GM21786 (cell line): Measurements from ENCODE around the gene LYAR.
A peak's percentile ranks its signal among the peaks of the same experiment; 100 is the strongest.

ENCODE experiments used
- ATAC-seq: cut with Tn5 transposase; IDR thresholded peaks from one replicate; pipeline ENCODE4 v1.9.1; 2021; ENCODE audit not compliant: unreplicated experiment

LYAR gene

DNA sequence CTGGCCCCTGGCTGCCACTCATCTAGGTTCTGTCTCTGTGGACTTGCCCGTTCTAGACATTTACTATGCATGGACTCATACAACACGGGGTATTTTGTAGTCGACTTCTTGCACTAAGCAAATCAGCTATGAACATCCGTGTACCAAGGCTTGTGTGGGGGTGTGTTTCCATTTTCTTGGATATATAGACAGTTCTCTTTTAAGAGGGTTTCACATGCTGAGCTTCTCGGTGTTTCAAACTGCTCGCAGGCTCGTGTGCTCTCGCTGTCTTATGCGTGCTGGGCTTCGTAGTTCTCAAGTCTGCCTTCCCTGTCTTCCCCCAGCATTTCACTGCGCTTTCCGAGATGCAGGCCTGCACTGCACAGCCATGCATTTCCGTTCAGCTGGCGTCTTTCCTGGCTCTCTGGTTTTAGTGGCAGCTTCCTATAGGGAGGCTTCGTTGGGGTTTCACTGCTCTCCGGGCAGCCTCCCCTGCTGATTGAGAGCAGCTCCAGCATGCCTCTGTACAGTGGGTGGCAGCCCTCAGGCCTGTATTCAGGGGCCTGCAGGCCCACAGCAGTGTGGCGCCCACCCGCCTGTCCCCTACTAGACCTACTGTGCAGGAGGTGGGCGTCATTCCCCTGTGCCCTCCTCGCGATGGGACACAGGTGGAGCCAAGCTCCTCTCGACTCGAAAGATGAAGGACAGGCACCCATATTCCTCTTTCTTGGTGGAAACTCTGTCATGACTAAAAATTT, 27.7 kb upstream of the LYAR start:
- no peak for ATAC-seq

- no peak for ATAC-seq
These were observed 26.2 kb upstream of the LYAR start for GRCh38 chr4:4316150-4316495.

- ATAC-seq, result no peak
These were observed 25.7 kb upstream of the LYAR start for GRCh38 chr4:4315461-4316149.

GRCh38 chr4:4311193-4311592, 21.2 kb upstream of the LYAR start:
- ATAC-seq, result no peak

DNA sequence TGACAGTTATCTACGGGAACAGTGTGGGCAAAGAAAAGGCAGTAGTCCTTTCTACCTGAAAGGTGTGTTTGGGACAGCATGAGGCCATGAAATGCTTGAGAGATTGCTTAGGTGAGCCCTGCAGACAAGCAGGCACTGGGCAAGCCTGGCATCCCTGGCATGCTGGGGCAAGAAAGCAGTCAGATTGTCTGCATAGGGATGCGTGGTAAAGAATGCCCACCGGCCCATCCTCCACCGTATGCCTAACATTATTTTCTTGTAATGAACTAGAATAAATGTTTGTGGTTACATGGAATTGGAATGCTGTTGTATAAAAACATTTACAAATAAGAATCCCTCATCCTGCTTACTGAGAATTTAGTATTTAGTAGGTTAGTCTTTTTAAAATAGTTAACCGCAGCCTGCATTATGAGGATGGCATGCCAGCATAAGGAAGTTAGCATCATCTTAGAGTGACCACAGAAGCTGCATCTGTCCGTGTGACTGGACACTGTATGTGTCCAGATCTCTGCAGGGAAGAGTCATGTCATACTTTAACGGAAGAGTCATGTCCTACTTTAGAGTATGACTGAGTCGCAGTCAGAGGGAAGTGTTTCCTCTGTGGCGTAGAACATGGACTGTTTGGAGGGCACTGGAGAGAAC, 19.0 kb upstream of the LYAR start:
- ATAC-seq, result no peak

GRCh38 chr4:4306920-4307319, 17.0 kb upstream of the LYAR start:
- ATAC-seq, result no peak

GRCh38 chr4:4302416-4302815, 12.5 kb upstream of the LYAR start:
- no peak for ATAC-seq

DNA sequence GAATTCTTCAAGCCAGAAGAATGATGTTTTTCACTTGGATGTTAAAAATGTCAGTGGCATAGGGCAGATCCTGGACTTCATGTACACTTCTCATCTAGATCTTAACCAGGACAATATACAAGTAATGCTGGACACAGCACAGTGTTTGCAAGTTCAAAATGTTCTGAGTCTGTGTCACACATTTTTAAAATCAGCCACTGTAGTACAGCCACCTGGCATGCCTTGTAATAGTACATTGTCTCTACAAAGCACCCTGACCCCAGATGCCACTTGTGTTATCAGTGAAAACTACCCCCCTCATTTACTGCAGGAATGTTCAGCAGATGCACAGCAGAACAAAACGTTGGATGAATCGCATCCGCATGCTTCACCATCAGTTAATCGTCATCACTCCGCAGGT, 12.0 kb upstream of the LYAR start:
- no peak for ATAC-seq

- no peak for ATAC-seq
These were observed 9.1 kb upstream of the LYAR start for GRCh38 chr4:4299006-4299405.

- no peak for ATAC-seq
These were observed 6.4 kb upstream of the LYAR start for GRCh38 chr4:4296283-4296846.

DNA sequence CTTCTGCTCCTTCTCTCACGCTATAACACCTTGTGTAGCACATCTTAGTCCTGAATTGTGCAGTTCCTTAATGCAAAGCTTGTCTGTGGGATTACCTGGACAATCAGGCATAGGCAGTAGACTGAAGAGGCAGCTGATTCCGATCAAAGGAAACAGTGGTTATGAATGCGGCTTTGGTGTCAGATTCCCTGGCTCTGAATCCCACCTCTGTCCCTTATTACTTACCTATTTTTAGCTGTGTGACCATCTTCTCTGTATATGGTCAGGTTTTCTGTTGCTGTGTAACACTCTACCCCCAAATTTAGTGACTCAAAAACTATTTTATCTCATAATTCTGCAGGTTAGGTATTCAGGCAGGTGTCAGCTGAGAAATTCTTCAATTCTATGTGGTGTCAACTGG, 3.3 kb upstream of the LYAR start:
- ATAC-seq, result no peak

DNA sequence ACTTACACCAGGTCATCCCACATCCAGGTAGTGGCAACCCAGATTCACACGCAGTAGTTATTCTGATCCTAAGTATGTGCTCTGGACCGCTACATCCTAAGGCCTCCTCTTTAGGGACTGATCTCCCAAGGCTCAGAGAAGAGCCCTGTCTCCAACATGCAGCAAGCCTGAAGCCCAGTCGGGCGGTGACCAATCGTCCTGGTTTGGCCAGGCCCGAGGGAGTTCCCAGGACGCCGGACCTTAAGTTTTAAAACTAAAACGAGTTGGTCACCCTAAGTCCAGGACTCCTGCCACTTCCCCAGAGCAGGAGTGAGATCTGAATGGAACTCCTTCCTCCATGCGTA, 385 bp downstream of the LYAR start:
- peak; percentile 11 for ATAC-seq

GRCh38 chr4:4289055-4289454, 899 bp downstream of the LYAR start:
- no peak for ATAC-seq

DNA sequence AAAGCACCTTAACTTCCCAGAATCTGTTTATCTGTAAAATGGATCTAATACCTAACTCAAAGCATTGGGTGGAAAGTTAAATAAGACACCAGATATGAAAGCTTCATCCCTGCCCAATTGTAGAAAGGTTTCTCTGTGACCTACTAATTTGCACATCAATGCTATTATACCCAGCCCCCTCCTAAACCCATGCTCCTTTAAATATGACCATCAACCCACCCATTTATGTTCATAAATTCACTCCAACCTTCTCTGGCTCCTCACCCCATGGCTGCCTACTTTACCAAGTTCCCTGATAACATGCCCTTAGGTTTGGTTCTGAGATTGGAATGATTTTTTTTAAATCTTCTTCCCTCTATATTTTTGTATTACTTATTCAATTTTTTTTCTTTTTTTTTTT, 1.9 kb downstream of the LYAR start:
- ATAC-seq, result no peak

DNA sequence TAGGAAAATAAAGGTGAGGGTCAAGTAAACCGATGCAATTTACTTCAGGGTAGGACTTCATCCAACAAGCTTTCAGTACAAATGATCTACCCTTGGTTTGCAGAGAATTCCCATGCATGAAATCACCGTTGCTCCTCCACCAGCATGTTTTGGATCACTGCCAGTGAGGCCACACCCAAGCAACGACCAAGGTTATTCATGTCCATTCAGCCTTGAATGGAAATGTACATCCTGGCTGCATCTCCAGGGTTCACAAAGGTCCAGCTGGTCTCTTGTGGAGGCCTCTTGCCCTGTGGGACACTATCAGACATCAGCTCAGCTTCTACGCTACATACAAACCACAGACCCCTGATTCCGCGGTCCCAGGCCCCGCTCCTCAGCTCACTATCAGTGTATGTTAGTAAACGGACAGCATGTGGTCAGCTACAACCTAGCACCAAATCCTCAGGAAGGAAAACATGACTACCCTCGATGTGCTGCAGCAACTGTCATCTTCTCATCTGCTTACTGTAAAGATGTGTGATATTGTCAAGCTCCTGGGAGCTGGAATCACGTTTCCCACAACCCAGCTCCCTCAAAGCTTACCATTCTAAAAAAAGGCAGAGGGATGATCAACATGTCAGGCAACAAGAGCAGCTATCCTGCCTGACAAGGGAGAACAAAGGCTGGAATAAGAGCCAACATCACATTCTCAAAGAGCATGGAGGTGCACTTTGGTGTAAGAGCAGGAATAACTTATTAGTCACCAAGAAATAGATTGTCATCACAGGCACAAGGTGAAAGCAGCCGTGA, 4.9 kb downstream of the LYAR start:
- ATAC-seq, result no peak

- no peak for ATAC-seq
These were observed 8.2 kb downstream of the LYAR start for GRCh38 chr4:4281787-4282186.

GRCh38 chr4:4277531-4277930, 12.4 kb downstream of the LYAR start:
- no peak for ATAC-seq

GRCh38 chr4:4274226-4274625, 15.7 kb downstream of the LYAR start:
- ATAC-seq, result no peak

DNA sequence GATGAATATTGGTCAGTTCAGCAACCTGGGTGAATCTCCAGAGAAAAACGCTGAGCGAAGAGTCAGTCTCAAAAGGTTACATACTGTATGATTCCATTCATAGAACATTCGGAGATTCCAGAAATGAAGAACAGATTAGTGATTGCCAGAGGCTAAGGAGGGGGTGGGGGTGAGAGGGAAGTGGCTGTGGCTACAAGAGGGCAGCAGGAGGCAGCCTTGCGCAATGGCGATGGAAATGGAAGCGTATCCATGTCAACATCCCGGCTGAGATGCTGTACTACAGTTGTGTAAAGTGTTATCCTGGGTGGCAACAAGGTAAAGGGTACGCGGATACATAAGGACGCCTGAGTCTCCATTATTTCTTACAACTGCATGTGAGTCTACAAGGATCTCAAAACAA, 18.0 kb downstream of the LYAR start:
- no peak for ATAC-seq

- ATAC-seq, result no peak
These were observed 19.4 kb downstream of the LYAR start for GRCh38 chr4:4270529-4270928.

DNA sequence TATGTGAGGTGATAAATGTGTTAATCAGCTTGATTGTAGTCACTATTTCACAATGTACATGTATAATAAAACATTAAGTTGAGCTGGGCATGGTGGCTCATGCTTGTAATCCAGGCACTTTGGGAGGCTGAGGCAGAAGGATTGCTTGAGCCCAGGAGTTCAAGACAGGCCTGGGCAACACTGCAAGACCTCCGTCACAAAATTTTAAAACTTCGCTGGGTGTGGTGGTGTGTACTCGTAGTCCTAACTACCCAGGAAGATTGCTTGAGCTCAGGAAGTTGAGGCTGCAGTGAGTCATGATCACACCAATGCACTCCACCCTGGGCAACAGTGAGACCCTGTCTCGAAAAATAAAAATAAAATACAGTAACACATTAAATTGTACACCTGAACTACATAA, 20.1 kb downstream of the LYAR start:
- no peak for ATAC-seq
